ENCODE measurements around the gene CAMSAP2.

GRCh38 chr1:200819726-200820125, 81.0 kb downstream of the CAMSAP2 start:
- TF ChIP-seq CTCF (IDR thresholded peaks at IDR 0.05; ENCODE audit: extremely low read depth in 1 of 2, insufficient read depth in 1 of 2, low read depth in 1 of 2, low read length in 2 of 2) (no peak), EZH2 (IDR thresholded peaks at IDR 0.05; ENCODE audit: borderline replicate concordance, low read depth, low read length, severe bottlenecking) (no peak), POLR2AphosphoS5 (IDR thresholded peaks at IDR 0.05; ENCODE audit: insufficient read depth, low read depth, low read length) (no peak), JUN (IDR thresholded peaks at IDR 0.05; ENCODE audit: borderline replicate concordance, insufficient read depth, insufficient read length, low read depth) (no peak)

All from endothelial cell of umbilical vein (primary cell).